ENCODE measurements around the gene HEXIM1.
A peak's percentile ranks its signal among the peaks of the same experiment; 100 is the strongest.

The HEXIM1 gene

DNA sequence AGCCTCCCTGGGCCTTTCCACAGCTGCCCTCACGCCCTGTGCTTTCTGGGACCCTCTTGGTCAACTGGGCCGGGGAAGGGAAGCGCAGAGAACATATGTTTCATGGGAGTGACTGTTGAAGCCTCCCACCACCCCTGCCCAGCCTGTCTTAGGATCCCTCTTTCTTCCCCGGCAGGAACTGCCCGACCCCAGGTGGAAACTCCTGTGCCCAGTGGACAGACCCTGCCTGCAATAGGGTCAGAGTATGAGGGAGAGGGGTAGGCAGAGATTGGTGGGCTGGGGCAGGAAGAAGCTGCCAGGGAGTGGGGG, 23.9 kb downstream of the HEXIM1 start:
- no peak for DNase-seq (ENCODE audit: low read depth)

DNA sequence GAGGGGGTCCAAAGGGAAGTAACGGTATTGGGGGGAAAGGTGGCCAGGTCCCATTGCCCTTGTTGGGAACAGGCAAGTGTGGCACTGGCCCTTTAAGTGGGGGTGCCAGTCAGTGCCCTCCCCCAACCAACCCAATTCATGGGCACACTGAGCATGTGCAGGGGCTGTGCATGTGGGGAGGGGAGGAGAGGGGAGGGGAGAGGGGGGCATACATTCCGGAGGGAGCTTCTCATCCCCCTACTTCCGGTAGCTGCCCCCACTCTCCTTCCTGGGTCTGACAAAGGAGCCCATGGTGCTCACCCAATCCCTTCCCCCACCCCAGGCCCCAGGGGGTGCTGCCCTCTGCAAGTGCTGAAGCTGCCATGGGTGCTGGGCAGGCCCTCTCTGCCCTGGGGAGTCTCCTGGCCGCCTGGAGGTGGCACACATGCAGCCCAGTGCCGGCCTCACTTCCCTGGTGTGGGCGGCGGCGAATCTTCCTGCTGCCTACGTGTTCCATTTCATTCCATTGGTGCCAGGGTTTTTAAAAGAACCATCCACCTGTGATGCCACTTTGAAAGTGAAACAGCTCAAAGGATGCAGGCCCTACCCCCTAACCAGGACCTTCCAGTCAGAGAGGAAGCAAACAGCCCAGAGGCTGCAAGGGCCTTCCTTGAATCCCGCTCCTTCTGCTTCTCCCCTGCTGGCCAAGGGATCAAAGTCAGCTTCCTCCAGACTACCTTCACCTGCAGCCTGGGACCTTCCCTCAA, 24.4 kb downstream of the HEXIM1 start:
- DNase-seq (ENCODE audit: low read depth): no peak

DNA sequence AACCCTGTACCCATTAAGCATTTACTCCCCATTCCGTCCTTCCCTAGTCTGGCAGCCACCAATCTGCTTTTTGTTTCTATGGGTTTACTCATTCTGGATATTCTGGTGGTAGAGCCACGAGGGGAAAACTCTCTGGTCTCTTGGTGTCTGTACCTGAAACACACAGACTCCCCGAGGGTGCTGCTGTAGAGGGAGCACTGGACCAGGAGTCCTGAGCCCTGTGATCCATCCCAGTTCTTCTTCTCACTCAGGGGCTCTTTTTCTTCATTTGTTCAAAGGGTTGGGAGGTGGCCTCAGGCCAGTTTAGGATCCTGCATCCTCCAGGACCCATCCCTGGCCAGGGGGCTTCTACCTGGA, 27.5 kb downstream of the HEXIM1 start:
- no peak for DNase-seq (ENCODE audit: low read depth)

DNA sequence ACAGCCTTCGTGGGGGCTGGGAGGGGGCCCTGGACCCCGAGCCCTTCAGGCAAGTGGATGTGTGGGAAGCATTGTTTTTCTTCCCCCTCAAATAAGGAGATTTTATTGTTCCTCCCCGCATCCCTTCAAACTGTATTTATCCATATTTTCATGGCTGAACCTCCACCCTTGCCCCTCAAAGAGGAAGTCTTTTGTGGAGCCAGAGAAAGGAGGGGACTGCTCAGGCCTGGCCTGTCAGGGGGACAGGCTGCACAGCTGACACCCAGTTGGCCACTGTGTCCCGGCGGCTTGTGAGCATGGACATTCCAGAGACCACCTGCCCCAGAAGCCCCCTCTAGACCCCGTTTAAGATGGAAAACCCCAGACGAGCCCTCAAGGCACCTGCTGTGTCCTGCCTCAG, 29.3 kb downstream of the HEXIM1 start:
- DNase-seq (ENCODE audit: low read depth): no peak

DNA sequence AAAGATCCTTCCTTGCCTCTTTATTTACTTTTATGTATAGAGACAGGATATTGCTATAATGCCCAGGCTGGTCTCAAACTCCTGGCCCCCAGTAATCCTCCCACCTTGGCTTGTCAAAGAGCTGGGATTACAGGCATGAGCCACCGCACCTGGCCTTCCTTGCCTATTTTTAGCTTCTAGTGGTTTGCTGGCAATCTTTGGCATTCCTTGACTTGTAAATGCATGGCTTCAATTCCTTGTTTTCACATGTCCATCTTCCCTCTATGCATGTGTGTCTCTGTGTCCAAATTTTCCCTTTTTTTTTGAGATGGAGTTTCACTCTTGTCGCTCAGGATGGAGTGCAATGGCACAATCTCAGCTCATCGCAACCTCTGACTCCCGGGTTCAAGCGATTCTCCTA, 35.9 kb downstream of the HEXIM1 start:
- no peak for DNase-seq (ENCODE audit: low read depth)

DNA sequence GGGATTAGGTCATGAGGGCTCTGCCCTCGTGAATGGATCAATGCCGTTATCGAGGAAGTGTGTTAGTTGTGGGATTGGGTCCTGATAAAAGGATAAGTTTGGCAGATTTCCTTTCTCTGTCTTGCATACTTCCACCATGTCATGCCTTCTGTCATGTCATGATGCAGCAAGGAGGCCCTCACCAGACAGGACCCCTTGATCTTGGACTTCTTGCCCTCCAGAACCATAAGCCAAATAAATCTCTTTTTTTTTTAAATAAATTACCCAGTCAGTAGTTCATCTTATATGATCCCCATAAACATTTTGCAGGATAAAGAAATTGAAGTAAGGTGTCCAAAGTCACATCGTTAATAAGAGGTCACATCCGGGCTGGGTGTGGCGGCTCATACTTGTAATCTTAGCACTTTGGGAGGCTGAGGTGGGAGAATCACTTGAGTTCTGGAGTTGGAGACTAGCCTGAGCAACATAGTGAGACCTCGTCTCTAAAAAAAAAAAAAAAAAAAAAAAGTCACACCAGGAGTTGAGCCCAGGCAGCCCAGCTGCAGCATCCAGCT, 38.6 kb downstream of the HEXIM1 start:
- DNase-seq (ENCODE audit: low read depth): no peak

DNA sequence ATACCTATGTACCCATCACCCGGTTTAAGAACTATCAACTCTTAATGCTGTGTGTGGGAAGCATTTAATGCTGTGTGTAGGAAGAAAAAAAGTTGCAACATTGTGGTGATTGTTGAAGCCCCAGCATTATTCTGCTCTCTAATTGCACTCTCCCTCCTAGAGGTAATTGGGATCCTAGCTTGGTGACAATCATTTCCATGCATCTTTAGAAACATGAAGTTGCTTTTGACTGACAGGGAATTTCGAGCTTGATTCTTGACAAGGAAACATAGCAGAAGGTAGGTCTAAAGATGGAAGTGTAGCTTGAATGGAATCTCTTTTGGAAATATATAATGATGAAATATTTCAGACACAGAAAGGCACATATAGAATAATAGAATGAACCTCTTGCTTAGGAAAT, 40.7 kb downstream of the HEXIM1 start:
- DNase-seq (ENCODE audit: low read depth): no peak

DNA sequence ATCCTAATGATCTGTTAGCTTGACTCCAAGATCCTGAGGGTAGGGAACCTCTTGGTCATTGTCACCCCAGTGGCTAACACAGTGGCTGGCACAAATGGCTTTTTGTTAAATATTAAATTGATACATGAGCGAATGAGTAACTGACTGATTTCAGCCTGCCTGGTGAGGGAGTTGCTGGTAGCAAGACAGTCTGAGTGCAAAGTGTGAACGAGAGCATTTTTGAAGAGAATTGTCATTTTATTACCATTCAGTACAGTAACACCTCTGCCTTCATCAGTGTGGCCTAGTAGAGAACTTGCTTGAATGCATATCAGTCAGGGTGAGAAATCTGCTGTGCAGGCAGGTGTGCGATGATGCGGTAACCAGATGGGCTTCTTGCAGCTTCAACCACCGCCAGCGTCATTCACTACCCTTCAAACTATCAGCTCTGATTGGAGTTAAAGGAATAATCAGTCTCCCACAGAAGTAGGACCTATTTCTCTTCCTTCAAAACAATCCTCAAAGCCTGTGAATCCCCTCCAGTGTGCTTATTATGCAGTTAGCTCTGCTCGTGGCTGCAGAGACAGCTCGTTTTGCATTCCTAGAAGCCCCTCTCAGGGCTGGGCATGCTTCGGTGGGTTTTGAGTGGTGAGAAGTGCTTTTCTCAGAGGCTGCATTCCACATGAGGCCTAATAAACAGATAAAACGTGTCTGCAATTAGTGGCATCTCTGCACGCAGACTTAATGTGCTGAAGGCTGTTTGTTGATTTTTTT, 42.4 kb downstream of the HEXIM1 start:
- DNase-seq (ENCODE audit: low read depth): no peak

DNA sequence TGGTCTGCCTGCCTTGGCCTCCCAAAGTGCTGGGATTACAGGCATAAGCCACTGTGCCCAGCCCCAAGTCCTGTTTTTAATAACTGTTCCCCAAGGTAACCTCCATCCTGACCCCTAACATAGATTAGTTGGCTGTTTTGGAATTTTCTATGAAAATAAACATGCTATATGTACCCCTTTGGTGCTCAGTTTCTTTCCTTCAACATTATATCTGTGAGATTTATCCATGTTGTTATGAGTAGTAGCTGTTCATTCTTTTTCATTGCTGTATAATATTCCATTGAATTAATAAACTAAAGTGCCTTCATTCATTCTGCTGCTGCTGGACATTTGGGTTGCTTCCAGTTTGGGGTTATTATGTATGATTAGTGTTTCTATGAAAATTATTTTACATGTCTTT, 47.1 kb downstream of the HEXIM1 start:
- DNase-seq (ENCODE audit: low read depth): no peak

DNA sequence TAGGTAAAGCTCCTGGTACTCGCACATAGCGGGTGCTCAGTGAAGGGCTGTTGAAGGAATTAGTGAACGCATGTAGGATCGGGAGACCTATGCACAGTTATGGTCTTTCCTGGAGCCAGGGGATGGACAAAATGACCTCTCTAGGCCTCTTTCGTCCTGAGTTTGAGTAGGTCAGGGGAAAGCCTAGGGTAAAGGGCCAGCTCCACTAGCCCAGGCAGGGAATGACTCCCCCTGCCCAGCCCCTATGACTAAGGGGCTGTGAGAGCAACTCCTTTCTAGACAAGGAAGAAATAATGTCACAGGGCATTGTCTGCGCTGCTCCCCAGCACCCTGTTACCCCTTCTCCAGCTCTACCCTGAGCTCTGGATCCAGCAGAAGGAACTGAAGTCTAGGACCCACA, 48.8 kb downstream of the HEXIM1 start:
- DNase-seq (ENCODE audit: low read depth): no peak

DNA sequence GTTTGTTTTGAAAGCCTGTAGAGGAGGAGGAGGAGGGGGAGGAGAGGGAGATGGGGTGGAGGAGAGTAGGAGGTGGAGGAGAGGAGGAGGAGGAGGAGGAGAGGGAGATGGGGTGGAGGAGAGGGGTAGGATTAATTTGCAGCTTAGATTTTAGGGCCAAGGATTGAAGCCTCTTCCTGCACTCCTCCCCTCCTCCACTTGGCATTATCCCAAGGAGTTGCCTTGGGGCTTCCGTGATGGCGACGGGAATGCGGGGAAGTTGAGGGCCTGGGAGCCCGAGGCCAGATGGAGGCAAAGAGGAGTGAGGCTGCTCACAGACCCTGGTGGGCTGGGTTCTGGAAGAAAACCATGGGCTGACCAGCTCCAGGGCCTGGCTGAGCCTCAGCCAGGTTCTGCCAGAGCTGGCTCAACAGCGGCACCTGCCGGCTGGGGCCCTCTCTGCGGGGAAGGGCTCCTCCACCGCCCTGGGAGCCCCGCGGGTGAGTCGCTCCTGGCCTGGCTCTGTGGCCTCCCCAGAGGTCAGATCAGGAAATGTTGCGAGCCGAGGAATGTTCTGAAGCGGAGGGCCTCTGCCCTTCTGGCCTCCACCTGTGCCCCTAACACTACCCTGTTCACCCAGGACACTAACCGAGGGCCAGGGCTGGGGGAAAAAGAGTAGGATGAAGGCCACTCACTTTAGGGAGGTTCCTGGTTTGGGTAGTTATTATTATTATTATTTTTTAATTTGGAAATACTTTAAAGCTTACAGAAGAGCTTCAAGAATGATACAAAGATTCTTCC, 49.5 kb downstream of the HEXIM1 start:
- DNase-seq (ENCODE audit: low read depth): peak; percentile 75

DNA sequence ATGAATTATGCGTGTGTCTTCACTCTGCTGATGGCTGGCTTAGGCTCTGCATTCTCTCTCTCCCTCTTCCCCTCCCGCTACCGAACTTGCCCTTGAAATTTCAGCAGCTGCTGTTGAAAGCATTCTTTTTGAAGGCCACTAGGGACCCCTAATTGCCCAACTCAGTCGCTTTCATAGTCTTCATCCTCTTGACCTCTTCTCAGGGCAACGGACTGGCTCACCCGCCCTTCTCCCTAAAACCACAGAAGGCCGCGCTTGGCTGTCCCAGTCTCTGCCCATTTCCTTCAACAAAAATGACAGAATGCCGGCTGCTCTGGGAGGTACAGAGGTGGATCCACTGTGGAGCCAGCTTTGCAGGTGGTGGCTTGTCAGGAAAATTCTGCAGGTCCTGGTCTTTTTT, 52.4 kb downstream of the HEXIM1 start:
- no peak for DNase-seq (ENCODE audit: low read depth)

DNA sequence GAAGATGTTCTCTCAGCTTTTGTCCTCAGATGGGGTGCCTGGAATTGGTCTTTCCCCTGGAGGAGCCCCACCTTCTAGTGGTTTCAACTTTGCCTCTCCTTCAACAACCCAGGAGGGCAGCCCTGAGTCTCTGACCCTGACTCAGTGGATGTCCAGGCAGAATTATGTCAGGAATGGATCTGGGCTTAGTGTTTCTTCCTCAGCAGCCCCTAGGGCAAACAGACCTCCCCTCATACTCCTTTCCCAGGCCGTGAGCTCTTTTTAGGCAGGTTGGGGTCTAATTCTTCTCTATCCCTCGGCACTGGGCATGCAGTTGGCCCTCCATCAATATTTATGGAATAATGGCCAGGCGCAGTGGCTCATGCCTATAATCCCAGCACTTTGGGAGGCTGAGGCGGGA, 53.2 kb downstream of the HEXIM1 start:
- DNase-seq (ENCODE audit: low read depth): no peak

Data from iris pigment epithelial cell (primary cell).